ENCODE results near the gene CINP.

DNA sequence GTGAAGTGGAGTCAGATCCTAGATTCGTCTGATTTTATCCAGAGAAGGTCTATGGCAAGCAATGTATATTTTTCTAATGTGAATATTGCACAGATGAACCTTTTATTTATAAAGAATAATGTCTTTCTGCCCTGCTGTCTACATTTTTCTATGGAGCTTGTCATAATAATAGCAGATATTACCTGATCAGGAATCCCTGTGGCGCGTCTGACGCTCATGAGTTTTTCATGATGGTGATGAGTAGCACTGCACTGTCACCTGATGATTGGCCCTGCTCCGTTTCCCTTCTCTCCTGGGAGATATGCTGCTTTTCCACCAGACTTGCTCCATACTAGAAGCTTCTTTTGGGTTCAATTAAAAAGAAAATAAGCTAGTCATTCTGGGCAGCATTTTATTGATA lies 20.5 kb downstream of the CINP start:
- no peak for TF ChIP-seq TAF1 (IDR thresholded peaks at IDR 0.05; ENCODE audit: borderline replicate concordance, insufficient read depth, low read length)
- no peak for TF ChIP-seq POLR2AphosphoS5 (IDR thresholded peaks at IDR 0.05; ENCODE audit: low read depth, low read length)
- TF ChIP-seq, protein P1, sequence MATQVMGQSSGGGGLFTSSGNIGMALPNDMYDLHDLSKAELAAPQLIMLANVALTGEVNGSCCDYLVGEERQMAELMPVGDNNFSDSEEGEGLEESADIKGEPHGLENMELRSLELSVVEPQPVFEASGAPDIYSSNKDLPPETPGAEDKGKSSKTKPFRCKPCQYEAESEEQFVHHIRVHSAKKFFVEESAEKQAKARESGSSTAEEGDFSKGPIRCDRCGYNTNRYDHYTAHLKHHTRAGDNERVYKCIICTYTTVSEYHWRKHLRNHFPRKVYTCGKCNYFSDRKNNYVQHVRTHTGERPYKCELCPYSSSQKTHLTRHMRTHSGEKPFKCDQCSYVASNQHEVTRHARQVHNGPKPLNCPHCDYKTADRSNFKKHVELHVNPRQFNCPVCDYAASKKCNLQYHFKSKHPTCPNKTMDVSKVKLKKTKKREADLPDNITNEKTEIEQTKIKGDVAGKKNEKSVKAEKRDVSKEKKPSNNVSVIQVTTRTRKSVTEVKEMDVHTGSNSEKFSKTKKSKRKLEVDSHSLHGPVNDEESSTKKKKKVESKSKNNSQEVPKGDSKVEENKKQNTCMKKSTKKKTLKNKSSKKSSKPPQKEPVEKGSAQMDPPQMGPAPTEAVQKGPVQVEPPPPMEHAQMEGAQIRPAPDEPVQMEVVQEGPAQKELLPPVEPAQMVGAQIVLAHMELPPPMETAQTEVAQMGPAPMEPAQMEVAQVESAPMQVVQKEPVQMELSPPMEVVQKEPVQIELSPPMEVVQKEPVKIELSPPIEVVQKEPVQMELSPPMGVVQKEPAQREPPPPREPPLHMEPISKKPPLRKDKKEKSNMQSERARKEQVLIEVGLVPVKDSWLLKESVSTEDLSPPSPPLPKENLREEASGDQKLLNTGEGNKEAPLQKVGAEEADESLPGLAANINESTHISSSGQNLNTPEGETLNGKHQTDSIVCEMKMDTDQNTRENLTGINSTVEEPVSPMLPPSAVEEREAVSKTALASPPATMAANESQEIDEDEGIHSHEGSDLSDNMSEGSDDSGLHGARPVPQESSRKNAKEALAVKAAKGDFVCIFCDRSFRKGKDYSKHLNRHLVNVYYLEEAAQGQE (IDR thresholded peaks at IDR 0.05; ENCODE audit: insufficient read depth in 1 of 2, low read depth in 2 of 2, low read length in 2 of 2) = no peak
- TF ChIP-seq FOXP2 (optimal IDR thresholded peaks at IDR 0.05; ENCODE audit: borderline replicate concordance, extremely low read depth, extremely low read length, insufficient read depth) = no peak

All from PFSK-1 (cell line).